HepG2 (cell line): ENCODE measurements around the gene DUS1L. TPM values are rescaled to one million over a fixed set of nuclear protein-coding genes. Genes with fewer than 3 reads are reported as not detected.

Experiments used
- DMAP1 ChIP-seq: IDR thresholded peaks from 2 replicates; pipeline ENCODE4 v1.6.1; 2016
- DPF2 ChIP-seq: sonication (generic); formaldehyde crosslinking; IDR thresholded peaks from 2 replicates; pipeline ENCODE4 v1.4.0; 2020; ENCODE audit warnings: mild to moderate bottlenecking, low read depth, missing genetic modification reagents, borderline replicate concordance
- EHMT2 ChIP-seq: fragments of 200-600 bp; sonication (generic); IDR thresholded peaks from 2 replicates; pipeline ENCODE4 v1.7.0; 2017; ENCODE audit warnings: antibody characterized with exemption, low read depth, low read length, borderline replicate concordance
- ERF ChIP-seq: IDR thresholded peaks from 2 replicates; pipeline ENCODE4 v1.6.1; 2018; ENCODE audit warnings: missing biosample characterization, missing genetic modification reagents
- JDP2 ChIP-seq: sonication (generic); formaldehyde crosslinking; IDR thresholded peaks from 2 replicates; pipeline ENCODE4 v1.8.1; 2022; ENCODE audit warnings: missing genetic modification reagents, borderline replicate concordance
- NFATC3 ChIP-seq: sonication (generic); formaldehyde crosslinking; IDR thresholded peaks from 2 replicates; pipeline ENCODE4 v1.5.1; 2020; ENCODE audit warnings: mild to moderate bottlenecking, missing genetic modification reagents
- NFE2 ChIP-seq: sonication (generic); formaldehyde crosslinking; IDR thresholded peaks from 2 replicates; pipeline ENCODE4 v1.4.0; 2020; ENCODE audit warnings: missing genetic modification reagents
- RARA ChIP-seq: IDR thresholded peaks from 2 replicates; pipeline ENCODE4 v1.6.1; 2016; ENCODE audit warnings: missing genetic modification reagents, missing compliant biosample characterization
- TBX2 ChIP-seq: sonication (generic); formaldehyde crosslinking; IDR thresholded peaks from 2 replicates; pipeline ENCODE4 v1.5.0; 2020; ENCODE audit warnings: missing genetic modification reagents, mild to moderate bottlenecking, borderline replicate concordance
- ZNF251 ChIP-seq: sonication (generic); formaldehyde crosslinking; IDR thresholded peaks from 2 replicates; pipeline ENCODE4 v1.9.0; 2021; ENCODE audit warnings: mild to moderate bottlenecking, missing genetic modification reagents
- ZNF749 ChIP-seq: sonication (generic); formaldehyde crosslinking; IDR thresholded peaks from 2 replicates; pipeline ENCODE4 v1.8.0; 2022; ENCODE audit warnings: mild to moderate bottlenecking, missing genetic modification reagents, moderate library complexity, borderline replicate concordance
- ZNF883 ChIP-seq: sonication (generic); formaldehyde crosslinking; IDR thresholded peaks from 2 replicates; pipeline ENCODE4 v1.5.1; 2020; ENCODE audit warnings: mild to moderate bottlenecking, missing genetic modification reagents; ENCODE audit errors: not compliant biosample characterization
- polyA plus RNA-seq, 8 experiments: library from polyadenylated mRNA; depleted of rRNA in 3 of 8; stranded (reverse) in 7 of 8; unstranded in 1 of 8; fragments of >200 nt; fragmentation: Illumina TruSeq in 4 of 8; extraction: Trizol in 4 of 8; gene quantifications; 2 replicates each; pipeline versions ENCODE4 v1.2.1 to v1.2.3, GENCODE V29; 2011 to 2016; ENCODE audit warnings: low read depth in 4 of 8, missing spikeins in 1 of 8, mixed read lengths in 1 of 8; ENCODE audit not compliant: insufficient read depth in 1 of 8
- total RNA-seq, 5 experiments: library from RNA; depleted of rRNA; stranded (reverse); fragments of >200 nt; fragmentation: Illumina TruSeq; extraction: Trizol; gene quantifications; 2 replicates each; pipeline ENCODE4 v1.2.3, GENCODE V29; 2016; ENCODE audit warnings: low read depth in 1 of 5
- TF ChIP-seq, protein P1 (sequence below): sonication (generic); formaldehyde crosslinking; IDR thresholded peaks from 2 replicates; pipeline ENCODE4 v1.8.0; 2022; ENCODE audit warnings: mild to moderate bottlenecking, missing genetic modification reagents, moderate library complexity
- TF ChIP-seq, protein P2 (sequence below): sonication (generic); formaldehyde crosslinking; IDR thresholded peaks from 2 replicates; pipeline ENCODE4 v1.4.0; 2020; ENCODE audit warnings: missing genetic modification reagents
- TF ChIP-seq, protein P3 (sequence below): sonication (generic); formaldehyde crosslinking; IDR thresholded peaks from 2 replicates; pipeline ENCODE4 v1.4.0; 2020; ENCODE audit warnings: missing genetic modification reagents; ENCODE audit errors: not compliant biosample characterization
- TF ChIP-seq, protein P4 (sequence below), 2 experiments: sonication (generic) in 1 of 2; formaldehyde crosslinking in 1 of 2; IDR thresholded peaks; 2 replicates each; pipeline versions ENCODE4 v1.4.0 to v1.6.1; 2016 to 2020; ENCODE audit warnings: borderline replicate concordance in 1 of 2, low read depth in 1 of 2, mild to moderate bottlenecking in 1 of 2, missing genetic modification reagents in 1 of 2
- TF ChIP-seq, protein P5 (sequence below): sonication (generic); formaldehyde crosslinking; IDR thresholded peaks from 2 replicates; pipeline ENCODE4 v1.4.0; 2020; ENCODE audit warnings: missing genetic modification reagents, borderline replicate concordance

Gene DUS1L
- total and polyA plus RNA-seq, 2 of the 13 experiments (the other 11 are each of a cell fraction or from before 2014, with no cell fraction given): 81.0 to 109 TPM

DNA sequence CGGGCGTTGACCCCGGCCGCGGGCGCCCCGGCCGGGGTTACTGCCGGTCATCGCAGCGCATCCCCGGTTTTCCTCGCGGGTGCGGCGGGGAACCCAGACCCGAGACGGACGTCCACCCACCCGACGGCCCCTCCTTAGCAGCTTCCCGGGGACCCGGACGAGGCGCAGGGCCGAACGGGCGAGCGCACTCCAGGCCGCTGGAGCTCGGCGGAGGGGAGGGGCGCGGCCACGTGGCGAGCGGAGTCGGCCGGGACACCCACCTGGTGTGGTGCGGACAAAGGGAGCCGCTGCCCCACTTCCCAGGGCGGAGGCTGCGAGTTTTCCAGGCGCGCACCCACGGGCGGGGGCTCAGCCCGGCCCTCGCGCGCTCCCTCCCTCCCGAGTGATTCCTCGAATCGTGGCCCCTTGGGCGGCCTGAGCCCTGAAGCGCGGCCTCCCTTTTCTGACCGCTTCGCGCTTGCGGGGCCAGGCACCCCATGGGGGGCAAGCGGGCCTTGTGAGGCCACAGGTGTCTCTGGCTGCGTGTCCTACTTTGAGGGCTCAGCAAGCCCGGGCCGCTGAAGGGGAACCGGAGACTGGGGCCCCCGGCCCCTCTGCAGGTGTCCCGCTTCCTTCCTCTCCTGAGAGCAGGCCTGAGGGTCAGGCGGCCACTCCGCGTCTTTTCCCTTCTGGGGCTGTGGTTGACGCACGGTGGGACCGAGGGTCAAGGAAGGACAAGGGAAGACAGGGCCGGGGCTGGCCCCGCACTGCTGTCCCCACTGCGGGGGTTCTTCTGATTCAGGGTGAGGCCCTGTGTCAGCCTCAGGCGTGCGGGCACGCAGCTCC is 33.5 kb upstream of the DUS1L start (continued):
- TF ChIP-seq, protein P1, sequence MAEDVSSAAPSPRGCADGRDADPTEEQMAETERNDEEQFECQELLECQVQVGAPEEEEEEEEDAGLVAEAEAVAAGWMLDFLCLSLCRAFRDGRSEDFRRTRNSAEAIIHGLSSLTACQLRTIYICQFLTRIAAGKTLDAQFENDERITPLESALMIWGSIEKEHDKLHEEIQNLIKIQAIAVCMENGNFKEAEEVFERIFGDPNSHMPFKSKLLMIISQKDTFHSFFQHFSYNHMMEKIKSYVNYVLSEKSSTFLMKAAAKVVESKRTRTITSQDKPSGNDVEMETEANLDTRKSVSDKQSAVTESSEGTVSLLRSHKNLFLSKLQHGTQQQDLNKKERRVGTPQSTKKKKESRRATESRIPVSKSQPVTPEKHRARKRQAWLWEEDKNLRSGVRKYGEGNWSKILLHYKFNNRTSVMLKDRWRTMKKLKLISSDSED: no peak
- TF ChIP-seq, protein P2, sequence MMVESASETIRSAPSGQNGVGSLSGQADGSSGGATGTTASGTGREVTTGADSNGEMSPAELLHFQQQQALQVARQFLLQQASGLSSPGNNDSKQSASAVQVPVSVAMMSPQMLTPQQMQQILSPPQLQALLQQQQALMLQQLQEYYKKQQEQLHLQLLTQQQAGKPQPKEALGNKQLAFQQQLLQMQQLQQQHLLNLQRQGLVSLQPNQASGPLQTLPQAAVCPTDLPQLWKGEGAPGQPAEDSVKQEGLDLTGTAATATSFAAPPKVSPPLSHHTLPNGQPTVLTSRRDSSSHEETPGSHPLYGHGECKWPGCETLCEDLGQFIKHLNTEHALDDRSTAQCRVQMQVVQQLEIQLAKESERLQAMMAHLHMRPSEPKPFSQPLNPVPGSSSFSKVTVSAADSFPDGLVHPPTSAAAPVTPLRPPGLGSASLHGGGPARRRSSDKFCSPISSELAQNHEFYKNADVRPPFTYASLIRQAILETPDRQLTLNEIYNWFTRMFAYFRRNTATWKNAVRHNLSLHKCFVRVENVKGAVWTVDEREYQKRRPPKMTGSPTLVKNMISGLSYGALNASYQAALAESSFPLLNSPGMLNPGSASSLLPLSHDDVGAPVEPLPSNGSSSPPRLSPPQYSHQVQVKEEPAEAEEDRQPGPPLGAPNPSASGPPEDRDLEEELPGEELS (CRISPR knock-in tag): no peak
- TF ChIP-seq, protein P3, sequence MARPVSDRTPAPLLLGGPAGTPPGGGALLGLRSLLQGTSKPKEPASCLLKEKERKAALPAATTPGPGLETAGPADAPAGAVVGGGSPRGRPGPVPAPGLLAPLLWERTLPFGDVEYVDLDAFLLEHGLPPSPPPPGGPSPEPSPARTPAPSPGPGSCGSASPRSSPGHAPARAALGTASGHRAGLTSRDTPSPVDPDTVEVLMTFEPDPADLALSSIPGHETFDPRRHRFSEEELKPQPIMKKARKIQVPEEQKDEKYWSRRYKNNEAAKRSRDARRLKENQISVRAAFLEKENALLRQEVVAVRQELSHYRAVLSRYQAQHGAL (CRISPR knock-in tag): no peak
- no peak for TF ChIP-seq NFE2 (CRISPR knock-in tag)
- TF ChIP-seq ZNF251: no peak
- TF ChIP-seq DMAP1 (CRISPR knock-in tag): peak; percentile 65
- TF ChIP-seq JDP2 (CRISPR knock-in tag): no peak
- 0 out of 2 replicates have a peak, but pooled peaks have one; percentile 77 for TF ChIP-seq NFATC3 (CRISPR knock-in tag)
- TF ChIP-seq, protein P4, sequence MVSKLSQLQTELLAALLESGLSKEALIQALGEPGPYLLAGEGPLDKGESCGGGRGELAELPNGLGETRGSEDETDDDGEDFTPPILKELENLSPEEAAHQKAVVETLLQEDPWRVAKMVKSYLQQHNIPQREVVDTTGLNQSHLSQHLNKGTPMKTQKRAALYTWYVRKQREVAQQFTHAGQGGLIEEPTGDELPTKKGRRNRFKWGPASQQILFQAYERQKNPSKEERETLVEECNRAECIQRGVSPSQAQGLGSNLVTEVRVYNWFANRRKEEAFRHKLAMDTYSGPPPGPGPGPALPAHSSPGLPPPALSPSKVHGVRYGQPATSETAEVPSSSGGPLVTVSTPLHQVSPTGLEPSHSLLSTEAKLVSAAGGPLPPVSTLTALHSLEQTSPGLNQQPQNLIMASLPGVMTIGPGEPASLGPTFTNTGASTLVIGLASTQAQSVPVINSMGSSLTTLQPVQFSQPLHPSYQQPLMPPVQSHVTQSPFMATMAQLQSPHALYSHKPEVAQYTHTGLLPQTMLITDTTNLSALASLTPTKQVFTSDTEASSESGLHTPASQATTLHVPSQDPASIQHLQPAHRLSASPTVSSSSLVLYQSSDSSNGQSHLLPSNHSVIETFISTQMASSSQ (IDR thresholded peaks at IDR 0.05; ENCODE audit: low read depth): no peak
- TF ChIP-seq, protein P4 (CRISPR knock-in tag; IDR thresholded peaks at IDR 0.05; ENCODE audit: borderline replicate concordance): no peak
- no peak for TF ChIP-seq ZNF883 (CRISPR knock-in tag)
- TF ChIP-seq DPF2 (CRISPR knock-in tag): no peak
- no peak for TF ChIP-seq EHMT2
- TF ChIP-seq ZNF749 (CRISPR knock-in tag): peak; percentile 19; the same call in 1 of the 2 replicates
- TF ChIP-seq ERF (CRISPR knock-in tag): no peak
- TF ChIP-seq TBX2 (CRISPR knock-in tag): no peak
- TF ChIP-seq, protein P5, sequence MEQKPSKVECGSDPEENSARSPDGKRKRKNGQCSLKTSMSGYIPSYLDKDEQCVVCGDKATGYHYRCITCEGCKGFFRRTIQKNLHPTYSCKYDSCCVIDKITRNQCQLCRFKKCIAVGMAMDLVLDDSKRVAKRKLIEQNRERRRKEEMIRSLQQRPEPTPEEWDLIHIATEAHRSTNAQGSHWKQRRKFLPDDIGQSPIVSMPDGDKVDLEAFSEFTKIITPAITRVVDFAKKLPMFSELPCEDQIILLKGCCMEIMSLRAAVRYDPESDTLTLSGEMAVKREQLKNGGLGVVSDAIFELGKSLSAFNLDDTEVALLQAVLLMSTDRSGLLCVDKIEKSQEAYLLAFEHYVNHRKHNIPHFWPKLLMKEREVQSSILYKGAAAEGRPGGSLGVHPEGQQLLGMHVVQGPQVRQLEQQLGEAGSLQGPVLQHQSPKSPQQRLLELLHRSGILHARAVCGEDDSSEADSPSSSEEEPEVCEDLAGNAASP (CRISPR knock-in tag): no peak
- peak; percentile 26 for TF ChIP-seq RARA
